SK-N-SH treated with all-trans-retinoic acid at 6 μM for 48 hours (cell line): ENCODE measurements around the gene XRCC3.

ENCODE experiments used
- ATAC-seq: fragments of 200-7000 bp; cut with Tn5 transposase; 3 replicates; pipeline ENCODE4 v1.9.1; 2020; ENCODE audit warnings: mild to moderate bottlenecking, moderate library complexity
- ARNTL ChIP-seq: fragments of 450-650 bp; formaldehyde crosslinking; IDR thresholded peaks from 2 replicates; pipeline ENCODE4 v1.5.0; 2020; ENCODE audit warnings: low read depth, mild to moderate bottlenecking, moderate library complexity, borderline replicate concordance
- BACH2 ChIP-seq: fragments of 250-450 bp; sonication (Bioruptor Pico); IDR thresholded peaks from 2 replicates; pipeline ENCODE4 v1.9.0; 2021; ENCODE audit warnings: mild to moderate bottlenecking, borderline replicate concordance
- CSDC2 ChIP-seq: fragments of 250-450 bp; sonication (Bioruptor Pico); IDR thresholded peaks from 2 replicates; pipeline ENCODE4 v1.5.0; 2020; ENCODE audit warnings: mild to moderate bottlenecking, moderate library complexity
- ESRRG ChIP-seq: fragments of 250-450 bp; sonication (Bioruptor Pico); IDR thresholded peaks from 2 replicates; pipeline ENCODE4 v1.6.1; 2021; ENCODE audit warnings: mild to moderate bottlenecking
- GLIS3 ChIP-seq: fragments of 250-450 bp; sonication (Bioruptor Pico); IDR thresholded peaks from 2 replicates; pipeline ENCODE4 v1.5.0; 2020; ENCODE audit warnings: mild to moderate bottlenecking, moderate library complexity
- ISL1 ChIP-seq: fragments of 250-450 bp; sonication (Bioruptor Pico); IDR thresholded peaks from 2 replicates; pipeline ENCODE4 v2.1.2; 2022; ENCODE audit warnings: mild to moderate bottlenecking, moderate library complexity
- OSR1 ChIP-seq: fragments of 250-450 bp; sonication (Bioruptor Pico); IDR thresholded peaks from 2 replicates; pipeline ENCODE4 v1.8.0; 2022; ENCODE audit warnings: moderate library complexity, mild to moderate bottlenecking, inconsistent platforms
- PPARA ChIP-seq: fragments of 250-450 bp; sonication (Bioruptor Pico); IDR thresholded peaks from 2 replicates; pipeline ENCODE4 v1.5.0; 2020; ENCODE audit warnings: mild to moderate bottlenecking, borderline replicate concordance
- RARB ChIP-seq: fragments of 250-450 bp; sonication (Bioruptor Pico); IDR thresholded peaks from 2 replicates; pipeline ENCODE4 v1.8.0; 2021; ENCODE audit warnings: mild to moderate bottlenecking, moderate library complexity
- SNAI2 ChIP-seq: fragments of 250-450 bp; sonication (Bioruptor Pico); IDR thresholded peaks from 2 replicates; pipeline ENCODE4 v1.5.0; 2020; ENCODE audit warnings: mild to moderate bottlenecking, moderate library complexity
- TOX ChIP-seq: fragments of 250-450 bp; sonication (Bioruptor Pico); IDR thresholded peaks from 2 replicates; pipeline ENCODE4 v1.8.0; 2021; ENCODE audit warnings: mild to moderate bottlenecking, moderate library complexity, borderline replicate concordance
- ZC3H10 ChIP-seq: fragments of 250-450 bp; sonication (Bioruptor Pico); IDR thresholded peaks from 2 replicates; pipeline ENCODE4 v1.5.1; 2021; ENCODE audit warnings: mild to moderate bottlenecking, moderate library complexity
- ZFP3 ChIP-seq: fragments of 250-450 bp; sonication (Bioruptor Pico); IDR thresholded peaks from 2 replicates; pipeline ENCODE4 v1.5.0; 2020; ENCODE audit warnings: mild to moderate bottlenecking, moderate library complexity
- ZFP30 ChIP-seq: fragments of 450-650 bp; formaldehyde crosslinking; IDR thresholded peaks from 2 replicates; pipeline ENCODE4 v1.5.0; 2022; ENCODE audit warnings: mild to moderate bottlenecking, moderate library complexity
- ZNF565 ChIP-seq: fragments of 450-650 bp; formaldehyde crosslinking; conservative IDR thresholded peaks from 2 replicates; pipeline ENCODE4 v1.5.0; 2020; ENCODE audit warnings: low read depth, mild to moderate bottlenecking, moderate library complexity
- ZNF70 ChIP-seq: fragments of 450-650 bp; formaldehyde crosslinking; IDR thresholded peaks from 2 replicates; pipeline ENCODE4 v1.5.0; 2020; ENCODE audit warnings: mild to moderate bottlenecking, moderate library complexity
- ZNF8 ChIP-seq: fragments of 450-650 bp; formaldehyde crosslinking; IDR thresholded peaks from 2 replicates; pipeline ENCODE4 v1.5.0; 2020; ENCODE audit warnings: mild to moderate bottlenecking, moderate library complexity
- TF ChIP-seq, protein P1 (sequence below): fragments of 250-450 bp; sonication (Bioruptor Pico); IDR thresholded peaks from 2 replicates; pipeline ENCODE4 v1.8.0; 2021; ENCODE audit warnings: low read depth, mild to moderate bottlenecking, moderate library complexity, borderline replicate concordance
- TF ChIP-seq, protein P2 (sequence below): fragments of 250-450 bp; sonication (Bioruptor Pico); IDR thresholded peaks from 2 replicates; pipeline ENCODE4 v1.5.0; 2020; ENCODE audit warnings: mild to moderate bottlenecking, moderate library complexity
- TF ChIP-seq, protein P3 (sequence below): fragments of 250-450 bp; sonication (Bioruptor Pico); IDR thresholded peaks from 2 replicates; pipeline ENCODE4 v1.5.1; 2021; ENCODE audit warnings: mild to moderate bottlenecking, moderate library complexity
- TF ChIP-seq, protein P4 (sequence below): fragments of 250-450 bp; sonication (Bioruptor Pico); IDR thresholded peaks from 2 replicates; pipeline ENCODE4 v1.5.1; 2020; ENCODE audit warnings: low read depth, mild to moderate bottlenecking, moderate library complexity

Gene XRCC3

DNA sequence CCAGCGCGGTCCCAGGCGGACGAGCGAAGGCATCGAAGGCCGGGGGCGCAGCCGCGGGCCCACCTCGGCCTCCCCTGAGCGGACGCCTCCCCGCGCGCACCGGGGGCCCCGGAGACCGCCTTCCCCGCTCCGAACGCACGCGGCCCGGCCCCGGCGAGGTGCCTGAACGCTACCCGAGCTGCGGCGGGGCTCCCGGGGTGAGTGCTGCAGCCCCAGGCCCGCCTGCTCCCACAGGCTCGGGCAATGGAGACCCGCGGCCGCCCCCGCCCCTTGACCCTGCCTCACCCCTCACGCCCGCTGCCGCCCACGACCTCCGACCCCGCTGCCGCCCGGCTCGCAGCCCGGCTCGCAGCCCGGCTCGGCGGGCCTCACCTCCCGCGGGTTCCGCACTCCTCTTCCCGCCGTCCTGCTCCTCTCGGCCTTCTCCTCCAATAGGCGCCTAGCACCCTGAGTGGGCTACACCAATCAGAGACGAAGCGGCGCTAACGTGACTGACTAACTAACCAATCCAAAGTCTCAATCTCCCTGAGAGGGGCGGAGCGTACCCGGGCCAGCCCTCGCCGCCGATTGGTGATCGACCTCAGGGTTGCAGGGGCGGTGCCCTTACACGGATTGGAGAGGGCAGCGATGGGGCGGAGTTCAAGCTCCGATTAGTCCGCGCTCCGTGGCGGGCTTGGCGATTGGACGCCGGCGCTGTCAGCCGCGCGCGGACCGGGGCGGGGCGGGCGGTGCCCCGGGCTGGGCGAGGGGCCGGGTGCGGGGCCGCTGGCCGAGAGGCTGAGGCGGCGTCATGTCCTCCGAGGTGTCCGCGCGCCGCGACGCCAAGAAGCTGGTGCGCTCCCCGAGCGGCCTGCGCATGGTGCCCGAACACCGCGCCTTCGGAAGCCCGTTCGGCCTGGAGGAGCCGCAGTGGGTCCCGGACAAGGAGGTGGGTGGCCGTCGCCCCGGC is at the start of gene XRCC3, which contains the start of gene ZFYVE21:
Gene XRCC3 (minus strand): TSS at position 400 of the 949 bp plus-strand sequence. CDS start 4,364 bp downstream, outside the sequence.
Gene ZFYVE21 (plus strand): TSS at position 759 of the 949 bp plus-strand sequence. CDS start 32 bp downstream, at position 791.
- peak; percentile 97 for ATAC-seq
- TF ChIP-seq RARB (CRISPR knock-in tag) (no peak), ARNTL (CRISPR knock-in tag) (no peak), ZNF565 (CRISPR knock-in tag) (no peak), PPARA (CRISPR knock-in tag) (no peak), ISL1 (no peak), GLIS3 (CRISPR knock-in tag) (no peak), SNAI2 (CRISPR knock-in tag) (no peak), ZC3H10 (CRISPR knock-in tag) (no peak), OSR1 (CRISPR knock-in tag) (no peak), CSDC2 (CRISPR knock-in tag) (no peak), ESRRG (CRISPR knock-in tag) (no peak), ZFP3 (no peak), TOX (CRISPR knock-in tag) (no peak), ZFP30 (CRISPR knock-in tag) (no peak), BACH2 (CRISPR knock-in tag) (no peak)
- TF ChIP-seq, protein P1, sequence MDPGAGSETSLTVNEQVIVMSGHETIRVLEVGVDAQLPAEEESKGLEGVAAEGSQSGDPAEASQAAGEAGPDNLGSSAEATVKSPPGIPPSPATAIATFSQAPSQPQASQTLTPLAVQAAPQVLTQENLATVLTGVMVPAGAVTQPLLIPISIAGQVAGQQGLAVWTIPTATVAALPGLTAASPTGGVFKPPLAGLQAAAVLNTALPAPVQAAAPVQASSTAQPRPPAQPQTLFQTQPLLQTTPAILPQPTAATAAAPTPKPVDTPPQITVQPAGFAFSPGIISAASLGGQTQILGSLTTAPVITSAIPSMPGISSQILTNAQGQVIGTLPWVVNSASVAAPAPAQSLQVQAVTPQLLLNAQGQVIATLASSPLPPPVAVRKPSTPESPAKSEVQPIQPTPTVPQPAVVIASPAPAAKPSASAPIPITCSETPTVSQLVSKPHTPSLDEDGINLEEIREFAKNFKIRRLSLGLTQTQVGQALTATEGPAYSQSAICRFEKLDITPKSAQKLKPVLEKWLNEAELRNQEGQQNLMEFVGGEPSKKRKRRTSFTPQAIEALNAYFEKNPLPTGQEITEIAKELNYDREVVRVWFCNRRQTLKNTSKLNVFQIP (CRISPR knock-in tag), result no peak
- TF ChIP-seq, protein P2, sequence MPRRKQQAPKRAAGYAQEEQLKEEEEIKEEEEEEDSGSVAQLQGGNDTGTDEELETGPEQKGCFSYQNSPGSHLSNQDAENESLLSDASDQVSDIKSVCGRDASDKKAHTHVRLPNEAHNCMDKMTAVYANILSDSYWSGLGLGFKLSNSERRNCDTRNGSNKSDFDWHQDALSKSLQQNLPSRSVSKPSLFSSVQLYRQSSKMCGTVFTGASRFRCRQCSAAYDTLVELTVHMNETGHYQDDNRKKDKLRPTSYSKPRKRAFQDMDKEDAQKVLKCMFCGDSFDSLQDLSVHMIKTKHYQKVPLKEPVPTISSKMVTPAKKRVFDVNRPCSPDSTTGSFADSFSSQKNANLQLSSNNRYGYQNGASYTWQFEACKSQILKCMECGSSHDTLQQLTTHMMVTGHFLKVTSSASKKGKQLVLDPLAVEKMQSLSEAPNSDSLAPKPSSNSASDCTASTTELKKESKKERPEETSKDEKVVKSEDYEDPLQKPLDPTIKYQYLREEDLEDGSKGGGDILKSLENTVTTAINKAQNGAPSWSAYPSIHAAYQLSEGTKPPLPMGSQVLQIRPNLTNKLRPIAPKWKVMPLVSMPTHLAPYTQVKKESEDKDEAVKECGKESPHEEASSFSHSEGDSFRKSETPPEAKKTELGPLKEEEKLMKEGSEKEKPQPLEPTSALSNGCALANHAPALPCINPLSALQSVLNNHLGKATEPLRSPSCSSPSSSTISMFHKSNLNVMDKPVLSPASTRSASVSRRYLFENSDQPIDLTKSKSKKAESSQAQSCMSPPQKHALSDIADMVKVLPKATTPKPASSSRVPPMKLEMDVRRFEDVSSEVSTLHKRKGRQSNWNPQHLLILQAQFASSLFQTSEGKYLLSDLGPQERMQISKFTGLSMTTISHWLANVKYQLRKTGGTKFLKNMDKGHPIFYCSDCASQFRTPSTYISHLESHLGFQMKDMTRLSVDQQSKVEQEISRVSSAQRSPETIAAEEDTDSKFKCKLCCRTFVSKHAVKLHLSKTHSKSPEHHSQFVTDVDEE (CRISPR knock-in tag), result no peak

DNA sequence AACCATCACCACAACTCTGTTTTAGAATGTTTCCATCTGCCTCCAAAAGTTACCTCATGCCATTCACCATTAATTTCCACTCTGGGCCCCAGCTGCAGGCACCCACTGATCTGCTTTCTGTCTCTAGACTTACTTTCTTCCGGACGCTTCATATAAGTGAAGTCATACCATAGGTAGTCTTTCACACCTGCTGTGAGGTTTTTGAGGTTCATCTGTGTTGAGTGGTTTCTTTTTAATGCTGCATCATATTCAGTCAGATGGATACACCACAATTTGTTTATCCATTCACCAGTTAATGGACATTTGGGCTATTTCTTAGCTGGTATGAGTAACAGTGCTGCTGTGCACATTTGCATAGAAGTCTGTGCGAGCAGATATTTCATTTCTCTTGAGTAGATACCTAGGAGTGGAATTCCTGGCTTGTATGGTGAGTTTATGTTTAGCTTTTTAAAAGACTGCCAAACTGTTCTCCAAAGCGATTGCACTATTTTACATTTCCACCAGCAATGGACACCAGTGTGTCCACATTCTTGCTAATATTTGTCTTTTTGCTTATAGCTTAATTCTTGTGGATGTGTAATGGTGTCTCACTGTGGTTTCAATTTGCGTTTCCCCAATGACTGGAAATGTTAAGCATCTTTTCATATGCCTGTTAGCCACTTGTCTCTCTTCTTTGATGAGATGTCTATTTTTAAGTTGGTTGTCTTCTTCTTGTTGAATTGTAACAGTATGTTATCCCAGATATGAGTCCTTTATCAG is 48.7 kb upstream of the XRCC3 start:
- TF ChIP-seq ZFP30 (CRISPR knock-in tag) (no peak), ARNTL (CRISPR knock-in tag) (no peak), ZNF8 (no peak), ZNF70 (CRISPR knock-in tag) (no peak), ZC3H10 (CRISPR knock-in tag) (no peak), CSDC2 (CRISPR knock-in tag) (no peak)
- TF ChIP-seq, protein P3, sequence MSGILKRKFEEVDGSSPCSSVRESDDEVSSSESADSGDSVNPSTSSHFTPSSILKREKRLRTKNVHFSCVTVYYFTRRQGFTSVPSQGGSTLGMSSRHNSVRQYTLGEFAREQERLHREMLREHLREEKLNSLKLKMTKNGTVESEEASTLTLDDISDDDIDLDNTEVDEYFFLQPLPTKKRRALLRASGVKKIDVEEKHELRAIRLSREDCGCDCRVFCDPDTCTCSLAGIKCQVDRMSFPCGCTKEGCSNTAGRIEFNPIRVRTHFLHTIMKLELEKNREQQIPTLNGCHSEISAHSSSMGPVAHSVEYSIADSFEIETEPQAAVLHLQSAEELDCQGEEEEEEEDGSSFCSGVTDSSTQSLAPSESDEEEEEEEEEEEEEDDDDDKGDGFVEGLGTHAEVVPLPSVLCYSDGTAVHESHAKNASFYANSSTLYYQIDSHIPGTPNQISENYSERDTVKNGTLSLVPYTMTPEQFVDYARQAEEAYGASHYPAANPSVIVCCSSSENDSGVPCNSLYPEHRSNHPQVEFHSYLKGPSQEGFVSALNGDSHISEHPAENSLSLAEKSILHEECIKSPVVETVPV, result no peak
- TF ChIP-seq, protein P2 (CRISPR knock-in tag), result no peak
- TF ChIP-seq, protein P4, sequence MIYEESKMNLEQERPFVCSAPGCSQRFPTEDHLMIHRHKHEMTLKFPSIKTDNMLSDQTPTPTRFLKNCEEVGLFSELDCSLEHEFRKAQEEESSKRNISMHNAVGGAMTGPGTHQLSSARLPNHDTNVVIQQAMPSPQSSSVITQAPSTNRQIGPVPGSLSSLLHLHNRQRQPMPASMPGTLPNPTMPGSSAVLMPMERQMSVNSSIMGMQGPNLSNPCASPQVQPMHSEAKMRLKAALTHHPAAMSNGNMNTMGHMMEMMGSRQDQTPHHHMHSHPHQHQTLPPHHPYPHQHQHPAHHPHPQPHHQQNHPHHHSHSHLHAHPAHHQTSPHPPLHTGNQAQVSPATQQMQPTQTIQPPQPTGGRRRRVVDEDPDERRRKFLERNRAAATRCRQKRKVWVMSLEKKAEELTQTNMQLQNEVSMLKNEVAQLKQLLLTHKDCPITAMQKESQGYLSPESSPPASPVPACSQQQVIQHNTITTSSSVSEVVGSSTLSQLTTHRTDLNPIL (CRISPR knock-in tag), result no peak
- no peak for ATAC-seq
